SK-N-SH (cell line): ENCODE measurements around the gene B3GAT3. TPM values are rescaled to one million over a fixed set of nuclear protein-coding genes. Genes with fewer than 3 reads are reported as not detected.
A peak's percentile ranks its signal among the peaks of the same experiment; 100 is the strongest.

ENCODE experiments used
- CTCF ChIA-PET: fragments of 300-600, 350-600 bp; formaldehyde crosslinking; extraction: SDS; loops from one replicate; lab custom pipeline; 2021; lab: Yijun Ruan, JAX
- POLR2A ChIA-PET: fragments of 350-600 bp; sonication (Branson Sonifier 250); formaldehyde crosslinking; extraction: SDS; loops from one replicate; lab custom pipeline; 2020; ENCODE audit warnings: antibody characterized with exemption, inconsistent platforms; lab: Yijun Ruan, JAX
- DNase-seq: peaks from one replicate; pipeline ENCODE4 v3.0.0; 2012
- H2AFZ ChIP-seq: fragments of 200-600 bp; sonication (generic); 2 replicates; pipeline ENCODE4 v1.8.1; 2016; ENCODE audit warnings: antibody characterized with exemption, mild to moderate bottlenecking, low read depth
- H3F3A ChIP-seq: fragments of 200-600 bp; sonication (generic); replicated peaks from 2 replicates; pipeline ENCODE3; 2016; ENCODE audit warnings: antibody characterized with exemption, mild to moderate bottlenecking; ENCODE audit not compliant: insufficient read depth
- H3K27ac ChIP-seq, 2 experiments: fragments of 200-500 bp in 1 of 2; fragments of 200-600 bp in 1 of 2; sonication (Bioruptor generic) in 1 of 2; sonication (generic), shearing (Covaris generic) in 1 of 2; 2 replicates each; pipeline versions ENCODE4 v1.5.1 to v1.6.1; 2014 to 2016; ENCODE audit warnings: low read depth in 2 of 2, inconsistent platforms in 1 of 2, low read length in 1 of 2, mild to moderate bottlenecking in 1 of 2, mixed read lengths in 1 of 2
- H3K27me3 ChIP-seq: fragments of 200-600 bp; sonication (generic), shearing (Covaris generic); 2 replicates; pipeline ENCODE4 v1.6.1; 2016; ENCODE audit warnings: mixed run types; ENCODE audit not compliant: insufficient read depth
- H3K36me3 ChIP-seq, 2 experiments: fragments of 200-500 bp in 1 of 2; fragments of 200-600 bp in 1 of 2; sonication (Bioruptor generic) in 1 of 2; sonication (generic) in 1 of 2; replicated peaks in 1 of 2; 2 replicates each; pipeline versions ENCODE3 to v1.5.1; 2014 to 2016; ENCODE audit warnings: low read length in 1 of 2, mild to moderate bottlenecking in 1 of 2; ENCODE audit not compliant: insufficient read depth in 2 of 2, control insufficient read depth in 1 of 2
- H3K4me1 ChIP-seq, 2 experiments: fragments of 200-500 bp in 1 of 2; fragments of 200-600 bp in 1 of 2; sonication (Bioruptor generic) in 1 of 2; sonication (generic), shearing (Covaris generic) in 1 of 2; 2 replicates each; pipeline versions ENCODE4 v1.5.1 to v1.6.1; 2014 to 2016; ENCODE audit warnings: low read depth in 1 of 2, low read length in 1 of 2, mixed run types in 1 of 2; ENCODE audit not compliant: insufficient read depth in 2 of 2, control insufficient read depth in 1 of 2
- H3K4me2 ChIP-seq: fragments of 200-600 bp; sonication (generic), shearing (Covaris generic); 2 replicates; pipeline ENCODE4 v1.6.1; 2017; ENCODE audit warnings: mixed run types
- H3K4me3 ChIP-seq, 2 experiments: fragments of 200-500 bp in 1 of 2; fragments of 200-600 bp in 1 of 2; sonication (Bioruptor generic) in 1 of 2; sonication (generic), shearing (Covaris generic) in 1 of 2; 2 replicates each; pipeline versions ENCODE4 v1.5.1 to v1.8.1; 2014 to 2016; ENCODE audit warnings: low read depth in 2 of 2, inconsistent platforms in 1 of 2, low read length in 1 of 2, mild to moderate bottlenecking in 1 of 2, mixed read lengths in 1 of 2, moderate library complexity in 1 of 2
- H3K79me2 ChIP-seq: fragments of 200-600 bp; sonication (generic); 2 replicates; pipeline ENCODE4 v1.8.1; 2017; ENCODE audit warnings: mild to moderate bottlenecking; ENCODE audit not compliant: insufficient read depth
- H3K9ac ChIP-seq: fragments of 200-600 bp; sonication (generic); 2 replicates; pipeline ENCODE4 v1.6.1; 2017; ENCODE audit warnings: mixed run types
- H3K9me2 ChIP-seq: fragments of 200-600 bp; sonication (generic); 2 replicates; pipeline ENCODE4 v1.6.1; 2017; ENCODE audit warnings: mixed run types
- H3K9me3 ChIP-seq: fragments of 200-600 bp; sonication (generic); 2 replicates; pipeline ENCODE4 v1.6.1; 2017; ENCODE audit warnings: mixed run types, mild to moderate bottlenecking, moderate library complexity
- H4K20me1 ChIP-seq: fragments of 200-600 bp; sonication (generic); 2 replicates; pipeline ENCODE4 v1.6.1; 2017; ENCODE audit warnings: mild to moderate bottlenecking, mixed run types; ENCODE audit not compliant: insufficient read depth
- CHD2 ChIP-seq: fragments of 150-350 bp; IDR thresholded peaks from 2 replicates; pipeline ENCODE4 v1.6.1; 2018; ENCODE audit warnings: low read length; ENCODE audit not compliant: partially characterized antibody
- EZH2phosphoT487 ChIP-seq: fragments of 200-600 bp; sonication (generic); IDR thresholded peaks from 2 replicates; pipeline ENCODE4 v1.6.1; 2017; ENCODE audit warnings: low read depth, mixed run types, mild to moderate bottlenecking, antibody characterized with exemption, moderate library complexity, borderline replicate concordance
- FOSL2 ChIP-seq: IDR thresholded peaks from 2 replicates; pipeline ENCODE4 v1.4.0; 2012; ENCODE audit warnings: low read depth, mild to moderate bottlenecking, moderate library complexity, borderline replicate concordance
- MEF2A ChIP-seq: IDR thresholded peaks from 2 replicates; pipeline ENCODE4 v1.4.0; 2012; ENCODE audit warnings: low read depth, borderline replicate concordance
- NFIC ChIP-seq: IDR thresholded peaks from 2 replicates; pipeline ENCODE4 v1.4.0; 2012; ENCODE audit warnings: borderline replicate concordance
- TAF1 ChIP-seq: IDR thresholded peaks from 2 replicates; pipeline ENCODE4 v1.6.1; 2012; ENCODE audit warnings: low read depth, mild to moderate bottlenecking, low read length, moderate library complexity, borderline replicate concordance
- TCF12 ChIP-seq: IDR thresholded peaks from 2 replicates; pipeline ENCODE4 v1.4.0; 2012
- YY1 ChIP-seq: IDR thresholded peaks from 2 replicates; pipeline ENCODE4 v1.4.0; 2012; ENCODE audit warnings: low read depth, mild to moderate bottlenecking
- WGBS: methylation state at CpG from one replicate; pipeline ENCODE4 v1.1.6; 2017; ENCODE audit warnings: low lambda C conversion rate; 5-methylcytosine and 5-hydroxymethylcytosine counted together
- polyA plus RNA-seq, 3 experiments: library from polyadenylated mRNA; depleted of rRNA; stranded (reverse); fragments of >200 nt; gene quantifications; 2 replicates each; pipeline ENCODE4 v1.2.3, GENCODE V29; 2012
- TF ChIP-seq, protein P1 (sequence below): fragments of 150-350 bp; IDR thresholded peaks from 2 replicates; pipeline ENCODE4 v1.6.1; 2016; ENCODE audit warnings: mild to moderate bottlenecking, low read depth, low read length
- TF ChIP-seq, protein P2 (sequence below): IDR thresholded peaks from 2 replicates; pipeline ENCODE4 v1.6.1; 2012; ENCODE audit warnings: mild to moderate bottlenecking, low read depth, low read length, moderate library complexity

Gene B3GAT3
- polyA plus RNA-seq, 1 of the 3 experiments (the other 2 are of a cell fraction): 104 TPM

GRCh38 chr11:62599069-62599696 is 22.6 kb downstream of the B3GAT3 start (continued):
- TF ChIP-seq, protein P1, sequence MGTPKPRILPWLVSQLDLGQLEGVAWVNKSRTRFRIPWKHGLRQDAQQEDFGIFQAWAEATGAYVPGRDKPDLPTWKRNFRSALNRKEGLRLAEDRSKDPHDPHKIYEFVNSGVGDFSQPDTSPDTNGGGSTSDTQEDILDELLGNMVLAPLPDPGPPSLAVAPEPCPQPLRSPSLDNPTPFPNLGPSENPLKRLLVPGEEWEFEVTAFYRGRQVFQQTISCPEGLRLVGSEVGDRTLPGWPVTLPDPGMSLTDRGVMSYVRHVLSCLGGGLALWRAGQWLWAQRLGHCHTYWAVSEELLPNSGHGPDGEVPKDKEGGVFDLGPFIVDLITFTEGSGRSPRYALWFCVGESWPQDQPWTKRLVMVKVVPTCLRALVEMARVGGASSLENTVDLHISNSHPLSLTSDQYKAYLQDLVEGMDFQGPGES: 0 out of 2 replicates have a peak, but pooled peaks have one; percentile 11
- no peak for TF ChIP-seq EZH2phosphoT487
- TF ChIP-seq, protein P2, sequence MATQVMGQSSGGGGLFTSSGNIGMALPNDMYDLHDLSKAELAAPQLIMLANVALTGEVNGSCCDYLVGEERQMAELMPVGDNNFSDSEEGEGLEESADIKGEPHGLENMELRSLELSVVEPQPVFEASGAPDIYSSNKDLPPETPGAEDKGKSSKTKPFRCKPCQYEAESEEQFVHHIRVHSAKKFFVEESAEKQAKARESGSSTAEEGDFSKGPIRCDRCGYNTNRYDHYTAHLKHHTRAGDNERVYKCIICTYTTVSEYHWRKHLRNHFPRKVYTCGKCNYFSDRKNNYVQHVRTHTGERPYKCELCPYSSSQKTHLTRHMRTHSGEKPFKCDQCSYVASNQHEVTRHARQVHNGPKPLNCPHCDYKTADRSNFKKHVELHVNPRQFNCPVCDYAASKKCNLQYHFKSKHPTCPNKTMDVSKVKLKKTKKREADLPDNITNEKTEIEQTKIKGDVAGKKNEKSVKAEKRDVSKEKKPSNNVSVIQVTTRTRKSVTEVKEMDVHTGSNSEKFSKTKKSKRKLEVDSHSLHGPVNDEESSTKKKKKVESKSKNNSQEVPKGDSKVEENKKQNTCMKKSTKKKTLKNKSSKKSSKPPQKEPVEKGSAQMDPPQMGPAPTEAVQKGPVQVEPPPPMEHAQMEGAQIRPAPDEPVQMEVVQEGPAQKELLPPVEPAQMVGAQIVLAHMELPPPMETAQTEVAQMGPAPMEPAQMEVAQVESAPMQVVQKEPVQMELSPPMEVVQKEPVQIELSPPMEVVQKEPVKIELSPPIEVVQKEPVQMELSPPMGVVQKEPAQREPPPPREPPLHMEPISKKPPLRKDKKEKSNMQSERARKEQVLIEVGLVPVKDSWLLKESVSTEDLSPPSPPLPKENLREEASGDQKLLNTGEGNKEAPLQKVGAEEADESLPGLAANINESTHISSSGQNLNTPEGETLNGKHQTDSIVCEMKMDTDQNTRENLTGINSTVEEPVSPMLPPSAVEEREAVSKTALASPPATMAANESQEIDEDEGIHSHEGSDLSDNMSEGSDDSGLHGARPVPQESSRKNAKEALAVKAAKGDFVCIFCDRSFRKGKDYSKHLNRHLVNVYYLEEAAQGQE: no peak
- no peak for TF ChIP-seq TAF1
- TF ChIP-seq MEF2A: no peak
- TF ChIP-seq FOSL2: no peak

GRCh38 chr11:62595124-62595523 is 26.7 kb downstream of the B3GAT3 start:
- DNase-seq: no peak
- TF ChIP-seq TCF12: no peak
- TF ChIP-seq YY1: no peak
- no peak for TF ChIP-seq CHD2
- TF ChIP-seq NFIC: no peak
- ChIA-PET CTCF (interaction anchor here (6.2 kb wide), 1 partner anchor 15 kb away, joined by 69 read pairs; the partner anchor contains the start of genes EML3 and ROM1), POLR2A (no interaction called here)
- Histone ChIP-seq H3F3A (peaks cover 53% of the 10 kb centered on the region), H2AFZ (no peak overlapping the region), H3K79me2 (peaks cover 56% of the 10 kb centered on the region), H3K4me3 (no peak overlapping the region), H3K4me1 (peaks cover 22 to 26% of the 10 kb centered on the region in 2 experiments), H3K27ac (no peak overlapping the region), H3K9me3 (no peaks in the 10 kb centered on the region), H3K27me3 (no peaks in the 10 kb centered on the region), H3K4me2 (no peak overlapping the region), H3K9ac (no peak overlapping the region), H3K36me3 (peaks cover 55 to 57% of the 10 kb centered on the region in 2 experiments), H4K20me1 (no peaks in the 10 kb centered on the region), H3K9me2 (no peaks in the 10 kb centered on the region)
- 96% methylated on average over 8 of the region's 8 CpGs for WGBS
